HG03342 (cell line): ENCODE measurements around the gene NOS1AP.
"Not testable (repeated sequence)": the region's sequence is repeated elsewhere in the genome, so short reads cannot be mapped to it uniquely, and the experiment has no call there.

Source experiments
- ATAC-seq: cut with Tn5 transposase; IDR thresholded peaks from one replicate; pipeline ENCODE4 v1.9.1; 2021; ENCODE audit warnings: mild to moderate bottlenecking, moderate library complexity; ENCODE audit not compliant: unreplicated experiment

The NOS1AP gene

DNA sequence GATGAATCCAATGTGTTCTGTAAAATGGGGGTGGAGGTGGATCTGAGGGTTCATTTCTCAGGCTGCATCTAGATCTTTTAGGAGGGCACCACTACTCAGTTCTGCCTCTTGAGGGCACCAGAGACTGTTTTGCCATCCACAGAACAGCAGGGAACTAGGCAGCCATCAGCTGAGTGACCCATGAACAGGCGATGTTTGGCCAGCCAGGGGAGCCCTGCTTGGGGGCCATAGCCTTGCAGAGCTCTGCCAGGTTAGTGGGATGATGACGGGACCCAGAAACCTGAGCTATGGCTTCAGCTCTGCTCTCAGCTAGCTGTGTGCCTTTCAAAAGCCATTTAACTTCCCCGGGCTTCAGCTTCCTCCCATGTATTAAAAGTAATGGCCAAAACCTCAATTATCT is 13.4 kb upstream of the NOS1AP start:
- ATAC-seq, result no peak

- ATAC-seq, result no peak
These were observed 12.9 kb upstream of the NOS1AP start for GRCh38 chr1:162056579-162056978.

- ATAC-seq, result no peak
These were observed 9.8 kb upstream of the NOS1AP start for GRCh38 chr1:162059721-162060120.

DNA sequence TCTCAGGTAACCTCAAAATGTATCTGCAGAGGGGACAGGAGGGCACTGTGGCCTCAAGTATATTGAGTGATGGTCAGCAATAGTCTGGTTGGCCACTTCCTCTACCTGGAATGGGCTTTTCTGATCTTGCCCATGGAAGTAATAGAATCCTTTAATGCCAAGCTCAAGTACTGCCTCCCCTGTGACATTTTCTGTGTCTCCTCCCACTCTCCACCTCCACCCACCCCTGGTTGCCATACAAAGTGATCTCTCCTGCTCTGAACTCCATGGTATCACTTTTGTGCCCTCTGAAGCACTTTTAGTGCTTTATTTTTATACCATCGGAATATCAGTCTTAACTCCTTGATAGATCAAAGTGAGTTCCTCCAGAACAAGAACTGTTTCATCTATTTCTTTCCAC is 9.2 kb upstream of the NOS1AP start:
- ATAC-seq, result no peak

DNA sequence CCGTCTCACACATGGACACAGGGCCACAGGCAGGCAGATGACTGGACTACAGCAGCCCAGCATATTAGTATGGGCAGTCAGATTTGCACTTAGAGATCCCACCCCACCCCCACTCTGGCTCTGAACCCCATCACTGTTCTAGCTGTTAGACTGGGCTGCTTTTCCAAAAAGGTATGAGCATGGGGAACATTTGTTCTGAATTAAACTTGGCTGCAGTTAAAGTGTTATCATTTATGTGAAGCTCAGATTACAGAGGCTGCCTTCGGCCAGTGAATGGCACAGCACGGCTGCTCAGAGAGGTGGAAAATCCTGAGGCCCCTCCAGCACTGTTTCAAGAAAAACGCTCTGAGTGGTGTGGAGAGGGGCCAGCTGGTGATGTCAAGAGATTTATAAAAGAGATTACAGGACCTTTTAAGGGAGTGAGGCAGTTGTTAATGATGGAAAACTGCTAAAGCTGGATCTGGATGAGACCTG is 6.9 kb upstream of the NOS1AP start:
- no peak for ATAC-seq

DNA sequence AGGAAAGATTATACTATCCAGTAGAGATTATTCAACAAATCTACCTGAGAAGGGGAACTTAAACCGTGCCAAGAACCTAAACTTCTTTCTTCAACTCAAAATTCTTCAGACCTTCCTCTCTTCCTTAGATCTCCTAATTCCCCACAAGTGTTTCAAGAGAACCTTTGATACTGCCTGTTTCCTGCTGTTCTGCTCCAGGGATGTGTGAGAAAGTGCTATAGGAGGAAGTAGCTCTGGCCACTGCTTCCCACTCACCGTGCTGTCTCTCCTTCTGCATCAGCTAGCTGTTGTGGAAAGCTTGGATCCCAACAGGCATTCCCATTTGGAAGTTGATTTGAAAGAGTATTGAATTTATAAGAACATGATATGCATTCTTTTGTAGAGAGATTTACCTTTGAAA is 4.5 kb upstream of the NOS1AP start:
- no peak for ATAC-seq

DNA sequence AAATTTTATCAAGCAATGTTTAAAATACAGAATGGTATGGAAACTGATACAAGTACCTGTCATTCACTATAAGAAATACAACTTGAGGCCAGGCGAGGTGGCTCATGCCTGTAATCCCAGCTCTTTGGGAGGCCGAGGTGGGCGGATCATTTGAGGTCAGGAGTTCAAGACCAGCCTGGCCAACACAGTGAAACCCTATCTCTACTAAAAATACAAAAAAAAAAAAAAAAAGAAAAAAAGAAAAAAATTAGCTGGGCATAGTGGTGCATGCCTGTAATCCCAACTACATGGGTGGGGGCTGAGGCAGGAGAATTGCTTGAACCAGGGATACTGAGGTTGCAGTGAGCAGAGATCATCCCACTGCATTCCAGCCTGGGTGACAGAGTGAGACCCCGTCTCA is 2.7 kb upstream of the NOS1AP start:
- ATAC-seq, result not testable (repeated sequence)

GRCh38 chr1:162067466-162067865 is 2.0 kb upstream of the NOS1AP start:
- ATAC-seq, result no peak

DNA sequence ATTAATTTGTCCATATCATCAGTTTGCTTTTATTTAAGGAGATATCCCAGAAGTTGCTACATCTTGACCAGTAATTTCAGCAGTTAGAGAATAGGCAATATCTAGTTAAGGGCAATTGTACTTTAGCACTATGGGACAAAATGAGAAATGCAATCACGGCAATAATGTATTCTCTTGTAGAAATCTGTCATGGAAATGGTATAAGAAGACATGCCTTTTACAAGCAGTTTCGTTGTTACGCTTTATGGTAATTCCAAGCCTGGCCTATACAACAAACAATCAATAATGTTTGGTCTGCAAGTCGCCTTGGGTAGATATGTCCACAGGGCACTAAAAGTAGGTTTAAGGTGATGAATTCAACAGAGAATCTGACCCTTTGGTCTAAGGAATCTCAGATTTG is 1.2 kb upstream of the NOS1AP start:
- ATAC-seq, result no peak

- ATAC-seq, result no peak
These were observed 730 bp downstream of the NOS1AP start for GRCh38 chr1:162070094-162070748.

DNA sequence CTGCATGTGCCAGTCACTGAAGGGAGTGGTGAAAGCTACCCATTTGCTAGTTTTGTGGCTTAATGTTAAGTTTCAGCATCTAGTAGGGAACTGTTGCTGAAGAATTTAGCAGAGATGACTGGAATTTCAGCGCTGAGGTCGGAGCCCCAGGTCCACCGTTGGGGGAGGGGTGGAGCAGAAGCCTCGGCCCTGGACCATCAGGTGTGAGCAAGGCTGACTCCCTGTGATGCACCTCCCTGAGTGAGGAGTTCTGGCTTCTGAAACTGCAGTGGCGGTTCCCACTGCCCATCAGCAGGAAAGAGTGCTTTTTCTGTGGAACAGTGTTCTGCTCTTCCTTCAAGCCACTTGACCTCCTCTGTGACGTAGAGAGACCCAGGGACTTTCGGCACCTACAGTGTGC is 1.3 kb downstream of the NOS1AP start:
- no peak for ATAC-seq

- no peak for ATAC-seq
These were observed 3.2 kb downstream of the NOS1AP start for GRCh38 chr1:162072740-162073139.

GRCh38 chr1:162074276-162075005 is 5.0 kb downstream of the NOS1AP start:
- ATAC-seq, result no peak

DNA sequence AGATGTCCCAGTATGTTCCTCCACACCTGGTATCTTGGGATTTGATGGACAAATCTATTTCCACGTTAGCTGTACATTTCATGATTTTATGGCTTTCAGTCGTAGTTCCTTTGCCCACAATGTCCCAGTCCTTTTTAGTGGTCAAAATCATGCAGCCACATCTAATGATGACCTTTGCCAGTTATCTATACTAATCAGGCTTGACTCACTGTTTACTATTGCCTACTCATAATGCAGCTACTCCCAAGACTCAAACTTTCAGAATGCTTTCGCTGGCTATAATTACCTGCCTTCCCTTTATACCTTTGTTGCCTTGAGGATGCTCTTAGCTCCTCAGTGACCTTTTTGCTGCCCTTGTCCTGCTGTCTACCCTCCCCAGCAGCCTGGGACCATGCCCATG is 6.4 kb downstream of the NOS1AP start:
- no peak for ATAC-seq

- ATAC-seq, result no peak
These were observed 8.3 kb downstream of the NOS1AP start for GRCh38 chr1:162077648-162078299.

- no peak for ATAC-seq
These were observed 9.5 kb downstream of the NOS1AP start for GRCh38 chr1:162079030-162079429.

DNA sequence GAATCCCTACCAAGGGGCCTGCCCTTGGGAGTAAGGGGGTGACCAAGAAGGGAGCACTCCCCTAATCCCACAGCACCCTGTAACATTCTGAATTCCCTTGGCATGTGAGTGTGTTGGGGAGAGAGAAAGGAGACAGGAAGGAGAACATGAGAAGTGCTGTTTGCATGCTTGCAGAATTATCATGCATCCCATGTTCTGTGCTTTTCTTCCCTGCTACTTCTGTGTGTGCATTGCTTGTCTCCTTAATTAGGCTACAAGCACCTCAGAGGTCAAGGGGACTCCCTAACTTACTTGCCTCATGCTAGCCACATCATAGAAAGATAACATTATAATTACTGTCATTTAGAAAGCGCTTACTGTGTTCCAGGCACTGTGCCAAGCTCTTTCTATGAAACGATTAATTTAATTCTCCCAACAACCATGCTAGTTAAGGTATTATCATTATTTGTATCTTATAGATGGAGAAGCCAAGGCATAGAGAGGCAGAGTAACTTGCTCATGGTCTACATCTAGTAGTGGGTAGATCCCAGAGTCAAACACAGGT is 11.1 kb downstream of the NOS1AP start:
- ATAC-seq, result no peak

DNA sequence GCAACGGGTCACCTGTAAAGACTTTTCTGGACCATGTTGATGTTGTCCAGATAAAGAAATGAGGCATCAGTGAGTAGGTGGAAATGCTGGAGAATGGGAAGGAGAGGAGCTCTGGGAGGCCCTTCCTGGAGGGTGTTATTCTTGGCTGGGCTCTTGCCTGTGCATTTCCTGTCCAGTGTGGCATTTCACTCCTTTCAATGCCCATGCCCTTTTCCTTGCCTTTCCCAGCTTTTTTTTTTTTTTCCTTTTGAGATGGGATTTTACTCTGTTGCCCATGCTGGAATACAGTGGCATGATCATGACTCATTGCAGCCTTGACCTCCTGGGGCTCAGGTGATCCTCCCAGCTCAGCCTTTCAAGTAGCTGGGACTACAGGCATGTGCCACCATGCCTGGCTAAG is 11.8 kb downstream of the NOS1AP start:
- no peak for ATAC-seq

DNA sequence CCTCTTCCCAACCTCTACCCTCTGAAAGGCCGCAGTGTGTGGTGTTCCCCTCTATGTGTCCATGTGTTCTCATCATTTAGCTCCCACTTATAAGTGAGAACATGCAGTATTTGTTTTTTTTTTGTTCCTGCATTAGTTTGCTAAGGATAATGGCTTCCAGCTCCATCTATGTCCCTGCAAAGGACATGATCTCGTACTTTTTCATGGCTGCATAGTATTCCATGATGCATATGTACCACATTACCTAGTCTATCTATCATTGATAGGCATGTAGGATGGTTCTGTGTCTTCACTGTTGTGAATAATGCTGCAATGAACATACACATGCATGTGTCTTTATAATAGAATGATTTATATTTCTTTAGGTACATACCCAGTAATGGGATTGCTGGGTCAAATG is 12.6 kb downstream of the NOS1AP start:
- ATAC-seq, result not testable (repeated sequence)

GRCh38 chr1:162083273-162083672 is 13.8 kb downstream of the NOS1AP start:
- ATAC-seq, result no peak

- ATAC-seq, result no peak
These were observed 16.5 kb downstream of the NOS1AP start for GRCh38 chr1:162085991-162086390.

DNA sequence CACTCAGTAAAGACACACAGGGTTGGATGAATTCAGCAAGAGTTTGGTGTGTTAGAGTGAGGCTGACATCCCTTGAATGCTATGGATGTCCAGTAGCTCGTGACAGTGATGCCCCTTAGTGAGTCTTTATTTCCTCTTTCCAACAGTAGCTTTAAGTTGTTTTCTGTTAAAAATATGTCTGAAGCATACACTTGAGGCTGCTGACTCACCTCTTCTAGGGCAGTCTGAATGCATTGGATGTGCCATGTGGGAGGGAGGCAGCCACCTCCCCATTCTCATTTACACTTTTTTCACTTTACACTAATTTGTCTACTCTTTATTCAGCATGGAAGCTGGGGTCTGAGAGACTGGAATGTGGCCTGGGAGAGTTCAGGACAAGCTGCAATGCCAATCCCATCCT is 17.6 kb downstream of the NOS1AP start:
- no peak for ATAC-seq
